GM12864 (cell line): ENCODE measurements around the gene ELOVL1.
"Not testable (repeated sequence)": the region's sequence is repeated elsewhere in the genome, so short reads cannot be mapped to it uniquely, and the experiment has no call there.

Experiments
- DNase-seq: peaks from one replicate; pipeline ENCODE4 v3.0.0-alpha.2; 2011; ENCODE audit warnings: low read depth
- H3K4me3 ChIP-seq: 2 replicates; pipeline ENCODE4 v1.5.1; 2011; ENCODE audit warnings: mild to moderate bottlenecking, low read depth, low read length, control low read depth
- CTCF ChIP-seq: IDR thresholded peaks from 2 replicates; pipeline ENCODE4 v1.5.1; 2011; ENCODE audit warnings: low read depth, mild to moderate bottlenecking, moderate library complexity, low read length, control low read depth, inconsistent platforms; ENCODE audit errors: missing control alignments

ELOVL1 gene

GRCh38 chr1:43370564-43370963 lies 2.8 kb upstream of the ELOVL1 start:
- no peak for DNase-seq
- no peak for TF ChIP-seq CTCF
- no peak overlapping the region for H3K4me3 ChIP-seq

DNA sequence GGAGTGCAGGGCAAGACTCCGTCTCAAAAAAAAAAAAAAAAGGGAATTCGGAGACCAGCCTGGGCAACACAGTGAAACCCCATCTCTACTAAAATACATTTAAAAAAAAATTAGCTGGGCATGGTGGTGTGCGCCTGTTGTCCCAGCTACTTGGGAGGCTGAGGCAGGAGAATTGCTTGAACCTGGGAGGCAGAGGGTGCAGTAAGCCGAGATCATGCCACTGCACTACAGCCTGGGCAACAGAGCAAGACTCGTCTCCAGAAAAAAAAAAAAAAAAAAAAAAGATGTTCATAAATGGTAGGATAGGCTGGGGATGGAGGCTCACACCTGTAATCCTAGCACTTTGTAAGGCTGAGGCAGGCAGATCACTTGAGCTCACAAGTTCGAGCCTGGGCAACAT lies 2.0 kb upstream of the ELOVL1 start:
- H3K4me3 ChIP-seq, result not testable (repeated sequence)

DNA sequence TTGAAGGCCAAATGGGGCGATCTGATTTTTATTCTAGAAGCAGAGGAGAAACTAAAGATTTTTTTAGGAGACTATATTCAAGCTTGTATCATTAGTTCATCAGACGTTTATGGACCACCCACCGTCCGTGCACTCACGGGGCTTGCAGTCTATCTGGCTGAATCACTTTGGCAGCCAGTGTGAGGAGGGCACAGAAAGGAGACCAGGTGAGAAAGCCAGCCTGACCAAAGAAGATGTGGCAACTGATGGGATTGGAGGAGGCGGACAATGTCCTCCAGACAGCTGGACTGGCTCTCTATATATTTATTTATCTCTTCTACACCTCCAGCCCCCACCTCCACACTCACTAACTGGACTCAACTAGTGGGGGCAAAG lies 822 bp upstream of the ELOVL1 start:
- no peak for TF ChIP-seq CTCF
- peak overlapping the region; percentile 66 for H3K4me3 ChIP-seq
- DNase-seq, result no peak

More for the DNA sequence above, 2.0 kb upstream of the ELOVL1 start:
- not testable (repeated sequence) for DNase-seq

DNA sequence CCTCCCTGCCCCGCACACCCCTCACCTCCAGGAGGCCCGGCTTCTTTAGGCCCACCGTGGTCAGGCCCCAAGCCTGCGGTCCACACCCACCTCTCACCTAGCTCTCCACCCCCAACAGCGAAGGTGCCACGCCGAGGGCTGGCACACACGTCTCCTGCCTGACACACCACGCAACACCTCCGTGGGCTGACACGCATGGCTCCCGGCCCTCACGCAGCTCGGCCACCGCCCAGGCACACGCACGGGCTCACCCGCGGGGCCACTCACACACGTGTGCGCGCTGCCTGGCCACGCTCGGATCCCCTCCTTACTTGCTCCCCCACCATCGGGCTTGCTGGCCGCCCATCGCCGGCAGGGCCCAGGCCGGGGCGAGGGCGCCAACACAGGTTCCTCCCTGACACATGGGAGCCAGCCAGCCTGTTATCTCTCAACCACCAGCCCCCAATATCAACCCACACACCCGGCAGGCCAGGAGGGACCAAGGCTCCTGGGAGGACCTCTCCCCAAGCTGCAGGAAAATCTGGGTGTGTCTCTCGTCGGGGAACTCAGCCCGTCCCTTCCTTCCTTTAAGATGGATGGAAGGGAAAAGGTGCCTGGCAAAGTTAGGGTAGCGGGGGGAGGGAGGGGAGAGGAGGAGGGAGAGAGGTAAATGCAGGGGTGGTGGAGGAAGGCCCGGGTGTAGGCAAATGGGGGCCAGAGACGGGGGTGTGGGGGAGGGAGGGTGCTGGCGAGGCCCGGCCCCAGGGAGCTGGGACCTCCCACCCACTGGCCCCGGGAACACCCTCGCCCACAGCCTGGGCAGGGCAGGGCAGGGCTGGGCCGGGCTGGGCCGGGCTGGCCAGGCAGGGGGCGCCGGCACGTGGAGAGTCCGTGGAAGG lies 546 bp downstream of the ELOVL1 start:
- TF ChIP-seq CTCF, result no peak
- peak overlapping the region; percentile 66 for H3K4me3 ChIP-seq
- DNase-seq, result no peak

DNA sequence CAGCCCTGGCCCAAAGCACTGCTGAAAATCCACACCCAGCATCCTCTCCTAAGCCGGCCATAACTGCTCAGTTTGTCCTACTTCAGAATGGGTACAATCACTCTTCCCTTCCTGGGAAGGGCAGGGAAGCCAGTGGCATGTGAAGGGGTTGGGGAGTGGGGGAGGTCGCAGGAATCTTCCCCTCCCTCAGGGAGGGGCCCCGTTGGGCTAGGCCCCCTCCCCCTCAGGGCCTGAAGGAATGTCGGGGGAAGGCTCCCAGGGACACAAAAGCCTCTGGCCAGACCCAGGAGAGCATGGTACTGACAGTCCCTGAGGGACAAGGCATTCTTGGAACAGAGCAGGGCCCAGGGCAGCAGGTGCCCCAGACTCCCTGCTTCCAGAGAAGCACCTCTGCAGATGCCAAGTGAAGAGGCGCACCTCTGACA lies 1.2 kb downstream of the ELOVL1 start:
- peak overlapping the region; percentile 66 for H3K4me3 ChIP-seq
- TF ChIP-seq CTCF, result no peak
- no peak for DNase-seq

DNA sequence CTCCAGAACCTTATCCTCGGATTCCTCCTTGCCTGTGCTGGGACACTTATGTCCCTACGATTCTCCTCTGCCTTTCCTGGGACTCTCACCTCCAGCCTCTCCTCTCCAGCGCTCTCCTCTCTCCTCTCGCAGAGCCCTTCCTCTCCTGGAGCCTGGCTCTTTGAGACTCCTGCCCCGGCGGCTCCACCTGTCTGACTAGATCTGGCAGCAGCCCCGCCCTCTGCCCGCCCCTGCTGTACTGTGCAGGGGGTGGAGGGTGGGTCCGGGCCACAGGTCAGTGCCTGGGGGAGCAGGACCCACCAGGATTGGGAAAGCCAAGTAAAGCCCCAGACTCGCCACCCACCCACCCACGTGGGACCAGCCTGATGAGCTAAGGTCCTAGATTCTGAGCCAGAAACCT lies 1.6 kb downstream of the ELOVL1 start:
- no peak for TF ChIP-seq CTCF
- no peak for DNase-seq
- peak overlapping the region; percentile 66 for H3K4me3 ChIP-seq

GRCh38 chr1:43365678-43366077 lies 2.1 kb downstream of the ELOVL1 start:
- DNase-seq, result no peak
- H3K4me3 ChIP-seq, result peak overlapping the region; percentile 66
- TF ChIP-seq CTCF, result no peak
